HepG2 (cell line): ENCODE results near the gene PRKCZ. TPM values are rescaled to one million over a fixed set of nuclear protein-coding genes. Genes with fewer than 3 reads are reported as not detected.

Experiments used
- DMAP1 ChIP-seq: IDR thresholded peaks from 2 replicates; pipeline ENCODE4 v1.6.1; 2016
- FLYWCH1 ChIP-seq: sonication (generic); formaldehyde crosslinking; IDR thresholded peaks from 2 replicates; pipeline ENCODE4 v1.8.1; 2023; ENCODE audit warnings: mild to moderate bottlenecking, missing genetic modification reagents
- MZF1 ChIP-seq: sonication (generic); formaldehyde crosslinking; IDR thresholded peaks from 2 replicates; pipeline ENCODE4 v1.8.1; 2023; ENCODE audit warnings: mild to moderate bottlenecking, missing genetic modification reagents, borderline replicate concordance
- PHF21A ChIP-seq: sonication (generic); formaldehyde crosslinking; IDR thresholded peaks from 2 replicates; pipeline ENCODE4 v1.5.0; 2020; ENCODE audit warnings: mild to moderate bottlenecking, missing genetic modification reagents
- THAP9 ChIP-seq: sonication (generic); formaldehyde crosslinking; IDR thresholded peaks from 2 replicates; pipeline ENCODE4; 2020; ENCODE audit warnings: missing genetic modification reagents, mild to moderate bottlenecking, borderline replicate concordance
- ZBED4 ChIP-seq: sonication (generic); formaldehyde crosslinking; IDR thresholded peaks from 2 replicates; pipeline ENCODE4 v1.4.0; 2020; ENCODE audit warnings: missing genetic modification reagents, borderline replicate concordance
- ZBTB39 ChIP-seq: sonication (generic); formaldehyde crosslinking; IDR thresholded peaks from 2 replicates; pipeline ENCODE4 v1.5.0; 2020; ENCODE audit warnings: missing genetic modification reagents
- ZNF121 ChIP-seq: sonication (generic); formaldehyde crosslinking; IDR thresholded peaks from 2 replicates; pipeline ENCODE4 v1.5.0; 2020; ENCODE audit warnings: mild to moderate bottlenecking, missing genetic modification reagents
- ZNF713 ChIP-seq: sonication (generic); formaldehyde crosslinking; IDR thresholded peaks from 2 replicates; pipeline ENCODE4 v1.4.0; 2020; ENCODE audit warnings: mild to moderate bottlenecking, missing genetic modification reagents
- polyA plus RNA-seq, 8 experiments: library from polyadenylated mRNA; depleted of rRNA in 3 of 8; stranded (reverse) in 7 of 8; unstranded in 1 of 8; fragments of >200 nt; fragmentation: Illumina TruSeq in 4 of 8; extraction: Trizol in 4 of 8; gene quantifications; 2 replicates each; pipeline versions ENCODE4 v1.2.1 to v1.2.3, GENCODE V29; 2011 to 2016; ENCODE audit warnings: low read depth in 4 of 8, missing spikeins in 1 of 8, mixed read lengths in 1 of 8; ENCODE audit not compliant: insufficient read depth in 1 of 8
- total RNA-seq, 5 experiments: library from RNA; depleted of rRNA; stranded (reverse); fragments of >200 nt; fragmentation: Illumina TruSeq; extraction: Trizol; gene quantifications; 2 replicates each; pipeline ENCODE4 v1.2.3, GENCODE V29; 2016; ENCODE audit warnings: low read depth in 1 of 5
- TF ChIP-seq, protein P1 (sequence below): sonication (generic); formaldehyde crosslinking; IDR thresholded peaks from 2 replicates; pipeline ENCODE4 v1.4.0; 2020; ENCODE audit warnings: missing genetic modification reagents
- TF ChIP-seq, protein P2 (sequence below): sonication (generic); formaldehyde crosslinking; conservative IDR thresholded peaks from 2 replicates; pipeline ENCODE4 v1.4.0; 2020; ENCODE audit warnings: missing genetic modification reagents

The PRKCZ gene
- total and polyA plus RNA-seq, 2 of the 13 experiments (the other 11 are each of a cell fraction or from before 2014, with no cell fraction given): 34.7 to 85.2 TPM

- TF ChIP-seq, protein P1, sequence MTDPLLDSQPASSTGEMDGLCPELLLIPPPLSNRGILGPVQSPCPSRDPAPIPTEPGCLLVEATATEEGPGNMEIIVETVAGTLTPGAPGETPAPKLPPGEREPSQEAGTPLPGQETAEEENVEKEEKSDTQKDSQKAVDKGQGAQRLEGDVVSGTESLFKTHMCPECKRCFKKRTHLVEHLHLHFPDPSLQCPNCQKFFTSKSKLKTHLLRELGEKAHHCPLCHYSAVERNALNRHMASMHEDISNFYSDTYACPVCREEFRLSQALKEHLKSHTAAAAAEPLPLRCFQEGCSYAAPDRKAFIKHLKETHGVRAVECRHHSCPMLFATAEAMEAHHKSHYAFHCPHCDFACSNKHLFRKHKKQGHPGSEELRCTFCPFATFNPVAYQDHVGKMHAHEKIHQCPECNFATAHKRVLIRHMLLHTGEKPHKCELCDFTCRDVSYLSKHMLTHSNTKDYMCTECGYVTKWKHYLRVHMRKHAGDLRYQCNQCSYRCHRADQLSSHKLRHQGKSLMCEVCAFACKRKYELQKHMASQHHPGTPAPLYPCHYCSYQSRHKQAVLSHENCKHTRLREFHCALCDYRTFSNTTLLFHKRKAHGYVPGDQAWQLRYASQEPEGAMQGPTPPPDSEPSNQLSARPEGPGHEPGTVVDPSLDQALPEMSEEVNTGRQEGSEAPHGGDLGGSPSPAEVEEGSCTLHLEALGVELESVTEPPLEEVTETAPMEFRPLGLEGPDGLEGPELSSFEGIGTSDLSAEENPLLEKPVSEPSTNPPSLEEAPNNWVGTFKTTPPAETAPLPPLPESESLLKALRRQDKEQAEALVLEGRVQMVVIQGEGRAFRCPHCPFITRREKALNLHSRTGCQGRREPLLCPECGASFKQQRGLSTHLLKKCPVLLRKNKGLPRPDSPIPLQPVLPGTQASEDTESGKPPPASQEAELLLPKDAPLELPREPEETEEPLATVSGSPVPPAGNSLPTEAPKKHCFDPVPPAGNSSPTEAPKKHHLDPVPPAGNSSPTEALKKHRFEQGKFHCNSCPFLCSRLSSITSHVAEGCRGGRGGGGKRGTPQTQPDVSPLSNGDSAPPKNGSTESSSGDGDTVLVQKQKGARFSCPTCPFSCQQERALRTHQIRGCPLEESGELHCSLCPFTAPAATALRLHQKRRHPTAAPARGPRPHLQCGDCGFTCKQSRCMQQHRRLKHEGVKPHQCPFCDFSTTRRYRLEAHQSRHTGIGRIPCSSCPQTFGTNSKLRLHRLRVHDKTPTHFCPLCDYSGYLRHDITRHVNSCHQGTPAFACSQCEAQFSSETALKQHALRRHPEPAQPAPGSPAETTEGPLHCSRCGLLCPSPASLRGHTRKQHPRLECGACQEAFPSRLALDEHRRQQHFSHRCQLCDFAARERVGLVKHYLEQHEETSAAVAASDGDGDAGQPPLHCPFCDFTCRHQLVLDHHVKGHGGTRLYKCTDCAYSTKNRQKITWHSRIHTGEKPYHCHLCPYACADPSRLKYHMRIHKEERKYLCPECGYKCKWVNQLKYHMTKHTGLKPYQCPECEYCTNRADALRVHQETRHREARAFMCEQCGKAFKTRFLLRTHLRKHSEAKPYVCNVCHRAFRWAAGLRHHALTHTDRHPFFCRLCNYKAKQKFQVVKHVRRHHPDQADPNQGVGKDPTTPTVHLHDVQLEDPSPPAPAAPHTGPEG (CRISPR knock-in tag): 0 out of 2 replicates have a peak, but pooled peaks have one; percentile 41
- peak; percentile 56 for TF ChIP-seq PHF21A (CRISPR knock-in tag)
- TF ChIP-seq, protein P2, sequence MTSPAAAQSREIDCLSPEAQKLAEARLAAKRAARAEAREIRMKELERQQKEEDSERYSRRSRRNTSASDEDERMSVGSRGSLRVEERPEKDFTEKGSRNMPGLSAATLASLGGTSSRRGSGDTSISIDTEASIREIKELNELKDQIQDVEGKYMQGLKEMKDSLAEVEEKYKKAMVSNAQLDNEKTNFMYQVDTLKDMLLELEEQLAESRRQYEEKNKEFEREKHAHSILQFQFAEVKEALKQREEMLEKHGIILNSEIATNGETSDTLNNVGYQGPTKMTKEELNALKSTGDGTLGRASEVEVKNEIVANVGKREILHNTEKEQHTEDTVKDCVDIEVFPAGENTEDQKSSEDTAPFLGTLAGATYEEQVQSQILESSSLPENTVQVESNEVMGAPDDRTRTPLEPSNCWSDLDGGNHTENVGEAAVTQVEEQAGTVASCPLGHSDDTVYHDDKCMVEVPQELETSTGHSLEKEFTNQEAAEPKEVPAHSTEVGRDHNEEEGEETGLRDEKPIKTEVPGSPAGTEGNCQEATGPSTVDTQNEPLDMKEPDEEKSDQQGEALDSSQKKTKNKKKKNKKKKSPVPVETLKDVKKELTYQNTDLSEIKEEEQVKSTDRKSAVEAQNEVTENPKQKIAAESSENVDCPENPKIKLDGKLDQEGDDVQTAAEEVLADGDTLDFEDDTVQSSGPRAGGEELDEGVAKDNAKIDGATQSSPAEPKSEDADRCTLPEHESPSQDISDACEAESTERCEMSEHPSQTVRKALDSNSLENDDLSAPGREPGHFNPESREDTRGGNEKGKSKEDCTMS (CRISPR knock-in tag): no peak
- no peak for TF ChIP-seq ZNF121
- TF ChIP-seq THAP9 (CRISPR knock-in tag): no peak
- no peak for TF ChIP-seq MZF1 (CRISPR knock-in tag)
- TF ChIP-seq DMAP1 (CRISPR knock-in tag): no peak
- no peak for TF ChIP-seq ZBED4 (CRISPR knock-in tag)
- TF ChIP-seq FLYWCH1 (CRISPR knock-in tag): no peak
- TF ChIP-seq ZBTB39 (CRISPR knock-in tag): no peak
- TF ChIP-seq ZNF713 (CRISPR knock-in tag): no peak
Observed at GRCh38 chr1:2206813-2207487, 156.7 kb downstream of the PRKCZ start (continued).
